Measurements from ENCODE around the gene NT5M. TPM values are rescaled to one million over a fixed set of nuclear protein-coding genes. Genes with fewer than 3 reads are reported as not detected.
"Not testable (repeated sequence)": the region's sequence is repeated elsewhere in the genome, so short reads cannot be mapped to it uniquely, and the experiment has no call there.

The NT5M gene
- total and polyA plus RNA-seq, 4 donors: 4.1 to 18.2 (median 11.6) TPM

DNA sequence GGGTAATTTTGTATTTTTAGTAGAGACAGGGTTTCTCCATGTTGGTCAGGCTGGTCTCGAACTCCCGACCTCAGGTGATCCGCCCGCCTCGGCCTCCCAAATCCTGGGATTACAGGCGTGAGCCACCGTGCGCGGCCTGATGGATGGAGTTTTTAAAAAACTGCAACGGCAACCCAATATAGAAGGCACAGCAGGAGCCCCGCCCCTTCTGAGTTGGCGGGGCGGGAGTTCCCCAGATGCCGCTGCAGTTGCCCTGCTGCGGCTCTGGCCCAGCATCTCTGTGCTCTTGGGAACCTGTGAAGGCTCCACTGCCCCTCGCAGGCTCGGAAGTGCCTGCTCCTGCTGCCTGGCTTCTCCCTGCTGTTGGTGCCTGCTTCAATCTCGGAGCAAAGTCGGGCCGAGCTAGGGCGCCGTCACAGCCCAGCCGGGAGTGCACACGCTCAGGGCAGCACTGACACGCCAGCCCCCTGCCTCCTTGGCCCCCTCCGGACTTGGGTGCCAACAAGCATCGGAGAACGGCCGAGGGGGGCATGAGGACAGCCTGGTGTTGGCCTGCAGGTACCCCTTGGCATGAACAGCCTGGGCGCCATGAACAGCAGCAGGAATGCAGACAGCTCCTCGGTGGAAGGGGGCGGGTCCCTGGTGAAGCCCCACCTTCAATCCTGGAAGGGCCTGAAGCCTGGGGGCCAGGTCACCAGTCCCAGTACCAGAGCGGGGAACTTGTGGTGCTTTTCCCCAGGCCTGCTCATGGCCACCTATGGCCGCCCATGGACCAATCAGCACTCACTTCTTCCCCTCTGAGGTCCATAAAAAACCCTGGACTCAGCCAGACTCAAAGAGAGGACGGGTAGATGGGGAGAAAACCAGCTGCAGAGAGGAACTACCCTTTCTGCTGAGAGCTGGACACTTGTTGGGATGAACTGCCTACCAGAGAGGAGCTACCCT lies 2.3 kb upstream of the NT5M start:
- H3K27ac ChIP-seq (ENCODE audit: low read depth, low read length): peak overlapping the region; percentile 3
- H3K9me3 ChIP-seq (ENCODE audit: control insufficient read depth, insufficient read depth, low read length): no peaks in the 10 kb centered on the region
- no peaks in the 10 kb centered on the region for H3K36me3 ChIP-seq (ENCODE audit: control insufficient read depth, insufficient read depth, low read length)
- H3K27me3 ChIP-seq (ENCODE audit: control insufficient read depth, insufficient read depth, low read length): no peaks in the 10 kb centered on the region
- 5% methylated on average over 34 of the region's 35 CpGs for WGBS (ENCODE audit: insufficient coverage)
- peak in 2 of 6 donors; percentile 36 to 48 for DNase-seq (ENCODE audit: low read depth in 4 of 6, low spot score in 6 of 6)
- H3K4me1 ChIP-seq (ENCODE audit: control insufficient read depth, insufficient read depth, low read length): peaks cover 29% of the 10 kb centered on the region
- H3K4me3 ChIP-seq (ENCODE audit: low read depth, low read length): peak overlapping the region; percentile 46

GRCh38 chr17:17301659-17302058 lies 1.5 kb upstream of the NT5M start:
- whole genome bisulfite sequencing (ENCODE audit: insufficient coverage): 78% methylated on average over 3 of the region's 11 CpGs
- not testable (repeated sequence) for DNase-seq (ENCODE audit: low read depth in 4 of 6, low spot score in 6 of 6); H3K9me3 ChIP-seq (ENCODE audit: control insufficient read depth, insufficient read depth, low read length); H3K27me3 ChIP-seq (ENCODE audit: control insufficient read depth, insufficient read depth, low read length); H3K36me3 ChIP-seq (ENCODE audit: control insufficient read depth, insufficient read depth, low read length); H3K4me3 ChIP-seq (ENCODE audit: low read depth, low read length); H3K27ac ChIP-seq (ENCODE audit: low read depth, low read length)
- H3K4me1 ChIP-seq (ENCODE audit: control insufficient read depth, insufficient read depth, low read length): peaks cover 29% of the 10 kb centered on the region

DNA sequence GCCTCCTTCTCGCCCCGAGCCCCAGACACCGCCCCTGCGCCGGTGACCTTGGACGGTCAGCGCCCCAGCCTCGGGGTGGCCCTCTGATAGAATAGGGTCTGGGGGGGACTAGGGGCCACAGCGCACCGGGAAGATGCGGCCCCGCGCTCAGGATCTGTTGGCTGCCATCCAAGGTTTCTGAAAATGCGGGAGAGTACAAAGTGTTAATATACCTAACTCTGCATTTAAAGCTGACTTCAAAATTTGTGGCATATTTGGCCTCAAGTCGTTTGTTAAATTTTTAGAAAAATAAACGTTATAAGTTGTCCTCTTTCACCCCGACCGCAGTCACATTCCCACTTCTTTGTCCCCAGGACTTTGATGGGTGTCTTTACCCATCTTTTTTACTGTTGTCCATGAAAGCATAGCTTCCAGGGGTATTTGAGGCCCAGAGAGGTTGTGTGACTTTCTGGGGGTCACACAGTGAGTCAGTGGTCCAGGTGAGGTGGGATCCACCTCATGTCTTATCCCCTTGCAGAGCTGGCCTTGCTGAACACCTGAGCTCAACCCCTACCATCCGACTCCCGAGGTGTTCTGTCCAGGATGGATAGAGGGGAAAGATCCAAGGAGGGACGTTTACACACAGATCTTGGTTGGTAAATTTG lies 796 bp downstream of the NT5M start:
- DNase-seq (ENCODE audit: low read depth in 4 of 6, low spot score in 6 of 6): no peak
- WGBS (ENCODE audit: insufficient coverage): 22% methylated on average over 7 of the region's 21 CpGs
- H3K4me3 ChIP-seq (ENCODE audit: low read depth, low read length): peak overlapping the region; percentile 53
- H3K27me3 ChIP-seq (ENCODE audit: control insufficient read depth, insufficient read depth, low read length): no peaks in the 10 kb centered on the region
- H3K36me3 ChIP-seq (ENCODE audit: control insufficient read depth, insufficient read depth, low read length): peaks cover 3% of the 10 kb centered on the region
- H3K4me1 ChIP-seq (ENCODE audit: control insufficient read depth, insufficient read depth, low read length): peaks cover 29% of the 10 kb centered on the region
- H3K27ac ChIP-seq (ENCODE audit: low read depth, low read length): no peak overlapping the region
- H3K9me3 ChIP-seq (ENCODE audit: control insufficient read depth, insufficient read depth, low read length): no peaks in the 10 kb centered on the region

DNA sequence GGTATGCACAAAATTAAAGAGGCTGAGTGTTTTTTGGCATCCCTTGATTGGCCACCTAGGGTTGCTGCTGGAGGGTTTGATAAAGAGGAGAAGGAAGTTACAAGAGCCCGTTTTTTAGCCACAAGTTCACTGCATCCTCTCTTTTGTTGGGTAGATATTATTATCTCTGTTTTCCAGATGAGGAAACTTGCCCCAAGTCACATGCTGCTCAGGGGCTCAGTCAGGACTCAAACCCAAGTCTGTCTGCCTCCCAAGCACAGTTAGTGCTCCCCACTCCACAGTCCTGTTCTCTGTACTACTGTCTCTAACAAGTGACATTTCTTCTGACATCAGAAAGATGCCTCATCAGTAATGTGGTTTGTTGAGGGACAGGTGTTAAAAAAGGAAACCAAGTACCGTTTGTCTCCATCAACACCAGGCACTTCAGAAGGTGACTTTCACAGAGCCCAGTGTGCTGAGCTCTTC lies 1.4 kb downstream of the NT5M start:
- 63% methylated on average over 1 of the region's 2 CpGs for whole genome bisulfite sequencing (ENCODE audit: insufficient coverage)
- no peak overlapping the region for H3K27ac ChIP-seq (ENCODE audit: low read depth, low read length)
- H3K36me3 ChIP-seq (ENCODE audit: control insufficient read depth, insufficient read depth, low read length): peaks cover 3% of the 10 kb centered on the region
- peak overlapping the region; percentile 53 for H3K4me3 ChIP-seq (ENCODE audit: low read depth, low read length)
- H3K27me3 ChIP-seq (ENCODE audit: control insufficient read depth, insufficient read depth, low read length): no peaks in the 10 kb centered on the region
- peaks cover 29% of the 10 kb centered on the region for H3K4me1 ChIP-seq (ENCODE audit: control insufficient read depth, insufficient read depth, low read length)
- DNase-seq (ENCODE audit: low read depth in 4 of 6, low spot score in 6 of 6): no peak
- H3K9me3 ChIP-seq (ENCODE audit: control insufficient read depth, insufficient read depth, low read length): no peaks in the 10 kb centered on the region

GRCh38 chr17:17305281-17305801 lies 2.2 kb downstream of the NT5M start:
- Histone ChIP-seq H3K36me3 (ENCODE audit: control insufficient read depth, insufficient read depth, low read length) (peaks cover 3% of the 10 kb centered on the region), H3K4me1 (ENCODE audit: control insufficient read depth, insufficient read depth, low read length) (peaks cover 27% of the 10 kb centered on the region), H3K9me3 (ENCODE audit: control insufficient read depth, insufficient read depth, low read length) (no peaks in the 10 kb centered on the region), H3K4me3 (ENCODE audit: low read depth, low read length) (no peak overlapping the region), H3K27ac (ENCODE audit: low read depth, low read length) (no peak overlapping the region), H3K27me3 (ENCODE audit: control insufficient read depth, insufficient read depth, low read length) (no peaks in the 10 kb centered on the region)
- no peak for DNase-seq (ENCODE audit: low read depth in 4 of 6, low spot score in 6 of 6)
- WGBS (ENCODE audit: insufficient coverage): 36% methylated on average over 4 of the region's 8 CpGs

GRCh38 chr17:17309356-17309755 lies 6.2 kb downstream of the NT5M start:
- H3K36me3 ChIP-seq (ENCODE audit: control insufficient read depth, insufficient read depth, low read length): peaks cover 3% of the 10 kb centered on the region
- H3K27ac ChIP-seq (ENCODE audit: low read depth, low read length): no peak overlapping the region
- H3K4me1 ChIP-seq (ENCODE audit: control insufficient read depth, insufficient read depth, low read length): peaks cover 4% of the 10 kb centered on the region
- WGBS (ENCODE audit: insufficient coverage): no CpG with 5 or more reads among the region's 1 CpG
- H3K9me3 ChIP-seq (ENCODE audit: control insufficient read depth, insufficient read depth, low read length): no peaks in the 10 kb centered on the region
- DNase-seq (ENCODE audit: low read depth in 4 of 6, low spot score in 6 of 6): no peak
- no peak overlapping the region for H3K4me3 ChIP-seq (ENCODE audit: low read depth, low read length)
- no peaks in the 10 kb centered on the region for H3K27me3 ChIP-seq (ENCODE audit: control insufficient read depth, insufficient read depth, low read length)

DNA sequence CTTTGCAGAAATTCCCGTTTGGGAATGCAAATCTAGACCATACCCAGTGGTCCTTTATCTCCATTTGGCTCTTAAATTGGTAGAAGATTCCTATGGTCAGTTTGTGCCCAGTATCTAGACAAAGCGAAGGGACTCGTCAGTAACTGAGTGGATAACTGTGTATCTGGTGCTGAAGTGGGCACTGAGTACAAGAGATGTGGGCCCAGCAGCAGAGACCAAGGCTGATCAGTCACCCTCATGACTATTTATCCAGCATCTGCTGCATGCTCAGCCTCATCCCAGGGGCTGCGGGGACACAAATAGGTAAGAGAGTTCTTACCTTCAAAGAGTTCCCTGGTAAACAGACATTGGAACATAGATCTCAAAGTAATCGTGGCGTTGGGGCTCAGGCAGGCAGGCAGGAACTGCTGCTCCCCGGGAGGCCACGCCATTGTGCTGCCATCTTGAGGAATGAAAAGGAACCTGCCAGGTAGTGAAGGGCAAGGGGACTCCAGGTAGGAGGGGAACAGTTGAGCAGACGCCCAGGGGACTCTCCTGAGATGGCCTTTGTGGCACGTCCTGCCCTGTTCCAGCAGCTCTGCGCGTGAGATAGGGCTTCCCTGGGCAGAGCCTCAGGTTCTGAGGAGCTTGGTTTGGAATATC lies 10.3 kb downstream of the NT5M start:
- Histone ChIP-seq H3K36me3 (ENCODE audit: control insufficient read depth, insufficient read depth, low read length) (peaks cover 4% of the 10 kb centered on the region), H3K4me1 (ENCODE audit: control insufficient read depth, insufficient read depth, low read length) (no peaks in the 10 kb centered on the region), H3K4me3 (ENCODE audit: low read depth, low read length) (no peak overlapping the region), H3K27ac (ENCODE audit: low read depth, low read length) (no peak overlapping the region), H3K27me3 (ENCODE audit: control insufficient read depth, insufficient read depth, low read length) (no peaks in the 10 kb centered on the region), H3K9me3 (ENCODE audit: control insufficient read depth, insufficient read depth, low read length) (no peaks in the 10 kb centered on the region)
- 60% methylated on average over 9 of the region's 12 CpGs for WGBS (ENCODE audit: insufficient coverage)
- peak in 2 of 6 donors; percentile 24 to 51 for DNase-seq (ENCODE audit: low read depth in 4 of 6, low spot score in 6 of 6)

DNA sequence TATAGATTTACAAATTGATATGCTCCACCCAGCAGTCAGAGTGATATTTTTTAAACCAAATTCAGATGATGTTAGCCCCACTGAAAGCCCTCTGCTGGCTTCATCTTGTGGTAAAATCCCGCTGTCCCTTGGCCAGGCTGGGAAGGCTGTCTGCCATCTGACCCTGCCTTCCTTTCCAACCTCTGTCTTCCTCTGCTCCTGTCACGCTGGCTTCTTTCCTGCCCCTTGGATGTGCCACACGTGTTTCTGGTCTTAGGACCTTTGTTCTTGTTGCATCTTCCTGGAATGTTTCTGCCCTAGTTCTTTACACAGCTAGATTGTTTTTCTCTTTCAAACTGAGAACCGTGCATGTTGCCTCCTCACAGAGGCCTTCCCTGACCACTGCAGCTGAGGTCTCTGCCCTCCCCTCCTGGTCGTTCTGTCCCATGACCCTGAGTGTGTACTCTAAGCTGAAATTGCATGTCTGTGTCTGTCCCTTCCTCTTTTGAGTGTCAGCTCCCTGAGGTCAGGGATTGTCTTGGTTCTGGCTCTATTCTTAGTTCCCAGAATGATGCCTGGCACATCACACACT lies 11.4 kb downstream of the NT5M start:
- H3K27me3 ChIP-seq (ENCODE audit: control insufficient read depth, insufficient read depth, low read length): no peaks in the 10 kb centered on the region
- no peaks in the 10 kb centered on the region for H3K4me1 ChIP-seq (ENCODE audit: control insufficient read depth, insufficient read depth, low read length)
- H3K27ac ChIP-seq (ENCODE audit: low read depth, low read length): no peak overlapping the region
- no peaks in the 10 kb centered on the region for H3K9me3 ChIP-seq (ENCODE audit: control insufficient read depth, insufficient read depth, low read length)
- WGBS (ENCODE audit: insufficient coverage): 68% methylated on average over 5 of the region's 5 CpGs
- peaks cover 4% of the 10 kb centered on the region for H3K36me3 ChIP-seq (ENCODE audit: control insufficient read depth, insufficient read depth, low read length)
- no peak for DNase-seq (ENCODE audit: low read depth in 4 of 6, low spot score in 6 of 6)
- H3K4me3 ChIP-seq (ENCODE audit: low read depth, low read length): no peak overlapping the region

- Histone ChIP-seq H3K27ac (ENCODE audit: low read depth, low read length) (no peak overlapping the region), H3K4me1 (ENCODE audit: control insufficient read depth, insufficient read depth, low read length) (no peaks in the 10 kb centered on the region), H3K36me3 (ENCODE audit: control insufficient read depth, insufficient read depth, low read length) (peaks cover 4% of the 10 kb centered on the region), H3K4me3 (ENCODE audit: low read depth, low read length) (no peak overlapping the region), H3K27me3 (ENCODE audit: control insufficient read depth, insufficient read depth, low read length) (no peaks in the 10 kb centered on the region), H3K9me3 (ENCODE audit: control insufficient read depth, insufficient read depth, low read length) (no peaks in the 10 kb centered on the region)
- 72% methylated on average over 3 of the region's 6 CpGs for WGBS (ENCODE audit: insufficient coverage)
- DNase-seq (ENCODE audit: low read depth in 4 of 6, low spot score in 6 of 6): peak in 1 of 6 donors; percentile 23
Observed at GRCh38 chr17:17315142-17315821, 12.1 kb downstream of the NT5M start.
